Gastroesophageal sphincter (tissue), 3 donors: ENCODE results near the gene ADAMTS19.

Experiments used
- CTCF ChIP-seq, 4 experiments: fragments of 200-600 bp in 2 of 4; fragments of 450-650 bp in 2 of 4; sonication (generic) in 1 of 4; IDR thresholded peaks; one replicate each; pipeline ENCODE4 v1.5.1; 2017 to 2019; ENCODE audit warnings: antibody characterized with exemption in 4 of 4, mild to moderate bottlenecking in 2 of 4, moderate library complexity in 2 of 4
- EP300 ChIP-seq: sonication (generic); formaldehyde crosslinking; IDR thresholded peaks from one replicate; pipeline ENCODE4 v1.6.1; 2017; ENCODE audit warnings: antibody characterized with exemption, mild to moderate bottlenecking
- POLR2A ChIP-seq, 2 donors: fragments of 450-650 bp; IDR thresholded peaks; one replicate each; pipeline ENCODE4 v1.6.1; 2017; ENCODE audit warnings: antibody characterized with exemption in 2 of 2, mild to moderate bottlenecking in 2 of 2, moderate library complexity in 1 of 2

- no peak for TF ChIP-seq CTCF (IDR thresholded peaks at IDR 0.05)
- TF ChIP-seq EP300, result no peak
- TF ChIP-seq POLR2A (IDR thresholded peaks at IDR 0.05), result no peak
These were observed 306.7 kb downstream of the ADAMTS19 start for GRCh38 chr5:129766798-129767197.
